Activated CD8-positive, alpha-beta memory T cell treated with anti-CD3 and anti-CD28 coated beads for 48 hours (primary cell): ENCODE data around the gene MKNK2.
"Not testable (repeated sequence)": the region's sequence is repeated elsewhere in the genome, so short reads cannot be mapped to it uniquely, and the experiment has no call there.

Experiments
- DNase-seq, 3 experiments: peaks; one replicate each; pipeline ENCODE4 v3.0.0-alpha.2; 2020; ENCODE audit warnings: low read depth in 2 of 3, low spot score in 2 of 3

MKNK2 gene

DNA sequence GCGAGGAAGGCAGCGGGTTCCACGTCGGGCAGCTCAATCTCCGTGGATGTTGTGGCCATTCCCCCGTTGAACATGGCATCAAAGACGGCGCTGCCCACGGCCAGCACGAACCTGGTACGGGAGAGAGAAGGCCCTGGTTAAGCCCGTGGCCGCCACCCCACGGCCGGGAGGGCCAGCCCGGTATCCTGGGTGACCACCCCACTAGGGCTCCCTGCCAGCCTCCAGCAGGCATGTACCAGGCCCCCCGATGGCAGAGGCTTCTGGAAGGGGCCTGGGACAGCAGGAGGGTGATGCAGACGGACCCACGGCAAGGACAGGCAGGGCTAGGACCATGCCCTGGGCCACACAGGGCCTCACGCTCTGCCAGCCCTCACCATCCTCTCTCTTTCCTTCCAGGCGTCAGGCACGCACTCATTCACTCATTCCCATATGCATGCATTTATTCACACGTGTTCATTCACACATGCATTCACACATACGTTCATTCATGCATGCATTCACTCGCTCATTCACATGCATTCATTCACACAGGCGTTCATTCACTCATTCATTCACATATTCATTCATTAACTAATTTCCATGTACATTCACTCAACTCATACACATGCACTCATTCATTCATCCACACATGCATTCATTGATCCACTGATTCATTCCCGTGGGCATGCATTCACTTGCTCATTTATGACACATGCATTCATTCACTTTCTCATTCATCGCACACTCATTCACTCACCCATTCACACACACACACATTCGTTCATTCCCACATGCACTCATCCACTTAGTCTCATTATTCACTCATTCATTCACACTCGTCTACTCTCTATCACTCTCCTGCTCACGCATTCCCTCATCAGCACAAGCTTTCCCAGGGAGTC lies 53.5 kb downstream of the MKNK2 start:
- no peak for DNase-seq

DNA sequence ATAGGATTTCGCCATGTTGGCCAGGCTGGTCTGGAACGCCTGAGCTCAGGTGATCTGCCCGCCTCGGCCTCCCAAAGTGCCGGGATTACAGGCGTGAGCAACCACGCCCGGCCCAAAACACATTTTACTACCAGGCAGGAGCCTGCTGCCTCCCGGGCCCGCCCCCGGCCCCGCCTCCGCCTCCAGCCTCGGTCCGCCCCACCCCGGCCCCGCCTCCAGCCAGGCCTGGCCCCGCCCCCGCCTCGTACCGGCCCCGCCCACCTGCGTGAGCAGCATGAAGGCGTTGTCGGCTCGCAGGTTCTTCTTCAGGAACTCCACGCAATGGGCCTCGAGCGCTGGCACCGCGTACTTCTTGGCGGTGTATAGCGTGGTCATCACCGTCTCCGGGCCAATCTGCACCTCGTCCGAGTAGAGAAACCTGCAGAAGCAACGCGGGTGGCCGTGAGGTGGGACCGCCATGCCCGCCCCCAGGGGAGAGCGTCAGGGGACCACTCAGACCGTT lies 58.2 kb downstream of the MKNK2 start:
- no peak for DNase-seq

DNA sequence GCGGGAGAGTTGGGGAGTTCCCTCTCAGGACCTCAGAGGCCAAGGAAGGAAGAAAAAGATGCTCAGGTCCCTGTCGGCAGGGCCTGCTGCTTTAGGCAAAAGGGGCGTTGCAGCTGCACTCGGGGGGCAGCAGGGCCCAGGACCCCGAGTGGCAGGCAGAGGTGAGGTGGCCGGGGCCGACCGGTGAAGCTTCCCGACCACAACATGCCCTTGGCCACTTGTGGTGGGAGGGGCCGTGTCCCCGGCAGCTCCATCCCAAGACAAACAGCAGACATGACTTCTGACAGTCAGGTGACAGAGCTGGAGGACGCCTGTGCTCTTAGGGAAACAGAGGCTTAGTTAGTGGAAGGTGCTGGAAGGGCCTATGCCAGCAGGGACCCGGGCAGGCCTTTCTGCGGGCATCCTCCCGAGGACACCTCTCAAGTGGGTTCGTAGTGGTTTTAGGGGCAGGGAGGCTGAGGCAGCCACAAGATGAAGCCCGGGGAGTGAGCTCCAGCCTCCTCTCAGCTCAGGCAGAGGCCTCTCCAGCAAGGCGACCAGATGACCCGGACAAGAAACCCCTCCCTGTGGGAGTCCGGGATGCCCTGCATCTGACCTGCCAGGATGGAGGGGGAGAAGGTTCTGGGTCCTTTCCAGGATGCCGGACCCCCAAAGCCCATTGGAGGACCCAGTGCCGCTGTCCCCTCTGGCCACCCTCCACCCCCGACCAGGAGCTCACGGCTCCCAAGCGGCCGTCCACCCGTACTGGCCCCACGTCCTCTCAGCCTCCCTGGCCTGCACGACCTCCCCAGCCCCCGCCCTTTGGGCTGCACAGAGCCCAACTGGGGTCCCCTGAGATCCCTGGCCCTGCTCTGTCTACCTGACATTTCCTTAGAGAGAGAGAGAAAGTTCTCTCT lies 59.8 kb downstream of the MKNK2 start:
- DNase-seq, result no peak

DNA sequence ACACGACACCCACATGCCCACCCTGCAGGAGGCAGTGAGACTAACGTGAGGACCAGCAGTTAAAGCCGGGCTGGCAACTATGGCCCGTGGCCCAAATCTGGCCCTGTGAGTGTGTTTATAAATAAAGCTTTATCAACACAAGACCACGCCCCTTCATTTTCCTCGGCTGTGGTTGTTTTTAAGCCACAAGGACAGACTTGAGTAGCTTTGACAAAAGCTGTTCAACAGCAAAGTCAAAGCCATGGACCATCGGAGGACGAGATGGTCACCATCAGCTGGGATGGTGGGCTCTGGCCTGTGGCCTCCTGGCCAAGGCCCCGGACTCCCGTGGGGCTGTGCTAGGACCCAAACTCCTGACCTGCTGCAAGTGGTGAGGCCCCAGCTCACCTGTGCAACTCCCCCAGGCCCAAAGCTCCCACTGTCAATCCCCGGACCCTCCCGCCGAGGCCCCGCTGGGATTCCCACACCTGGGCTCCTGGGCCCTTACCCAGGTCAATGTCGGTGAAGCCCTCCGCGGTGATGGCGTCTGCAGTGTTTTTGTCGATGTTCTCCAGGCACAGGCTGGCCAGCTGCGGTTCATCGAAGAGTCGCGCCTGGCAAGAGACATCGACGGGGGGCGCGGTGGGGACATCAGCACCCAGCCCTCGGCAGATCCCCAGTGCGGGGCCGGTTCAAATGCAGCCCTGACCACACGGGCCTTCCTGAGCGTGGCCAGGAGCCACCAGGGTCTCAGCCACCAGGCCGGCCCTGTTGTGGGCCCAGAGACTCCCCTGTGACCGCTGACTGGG lies 60.6 kb downstream of the MKNK2 start:
- DNase-seq, result no peak

DNA sequence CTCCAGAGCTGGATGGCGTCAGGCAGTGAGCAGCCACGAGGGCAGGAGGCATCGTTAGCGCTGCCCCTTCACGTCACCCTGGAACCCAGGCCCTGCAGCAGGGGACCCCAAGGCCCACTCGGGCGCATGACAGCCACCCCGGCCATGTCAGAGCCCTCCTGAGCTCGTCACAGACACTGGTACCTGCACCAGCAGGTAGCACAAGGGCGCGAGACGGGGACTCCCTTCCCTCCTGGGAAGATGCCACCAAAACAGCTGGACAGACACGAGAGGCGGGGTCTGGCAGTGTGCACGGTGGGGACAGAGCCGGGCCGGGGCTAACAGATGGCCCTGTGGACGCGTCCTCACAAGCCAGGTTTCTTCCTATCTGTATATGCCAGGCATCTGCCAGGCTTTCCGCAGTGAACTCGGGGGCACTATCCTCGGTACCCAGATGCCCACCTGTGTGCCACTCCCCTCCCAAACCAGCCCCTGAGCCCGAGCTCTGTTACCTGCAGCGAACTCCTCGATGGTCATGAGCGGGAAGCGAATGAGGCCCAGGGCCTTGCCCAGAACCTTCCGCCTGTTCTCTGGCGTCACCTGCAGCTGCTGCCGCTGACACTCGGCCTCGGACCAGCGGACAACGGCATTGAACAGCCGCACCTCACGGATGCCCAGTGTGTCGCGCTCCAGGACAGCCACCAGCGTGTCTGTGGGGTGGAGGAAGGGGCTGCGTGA lies 61.4 kb downstream of the MKNK2 start:
- DNase-seq, result no peak

DNA sequence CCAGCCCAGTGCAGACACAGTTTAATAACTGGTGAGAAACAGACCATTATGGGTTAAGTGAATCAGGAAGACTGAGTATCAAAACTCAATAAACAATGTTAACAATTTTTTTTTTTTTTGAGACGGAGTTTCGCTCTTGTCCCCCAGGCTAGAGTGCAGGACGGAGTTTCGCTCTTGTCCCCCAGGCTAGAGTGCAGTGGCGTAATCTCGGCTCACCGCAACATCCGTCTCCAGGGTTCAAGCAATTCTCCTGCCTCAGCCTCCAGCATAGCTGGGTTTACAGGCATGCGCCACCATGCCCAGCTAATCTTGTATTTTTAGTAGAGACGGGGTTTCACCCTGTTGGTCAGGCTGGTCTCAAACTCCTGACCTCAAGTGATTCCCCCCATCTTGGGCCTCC lies 62.6 kb downstream of the MKNK2 start:
- not testable (repeated sequence) for DNase-seq
